SKM-1 treated with dmso at 0.1 percent for 144 hours (cell line): ENCODE results near the gene NQO2.
"Not testable (repeated sequence)": the region's sequence is repeated elsewhere in the genome, so short reads cannot be mapped to it uniquely, and the experiment has no call there.

Experiments used
- DNase-seq: peaks from one replicate; lab custom pipeline; 2025; ENCODE audit not compliant: unreplicated experiment; lab: John Stamatoyannopoulos, UW

The NQO2 gene

DNA sequence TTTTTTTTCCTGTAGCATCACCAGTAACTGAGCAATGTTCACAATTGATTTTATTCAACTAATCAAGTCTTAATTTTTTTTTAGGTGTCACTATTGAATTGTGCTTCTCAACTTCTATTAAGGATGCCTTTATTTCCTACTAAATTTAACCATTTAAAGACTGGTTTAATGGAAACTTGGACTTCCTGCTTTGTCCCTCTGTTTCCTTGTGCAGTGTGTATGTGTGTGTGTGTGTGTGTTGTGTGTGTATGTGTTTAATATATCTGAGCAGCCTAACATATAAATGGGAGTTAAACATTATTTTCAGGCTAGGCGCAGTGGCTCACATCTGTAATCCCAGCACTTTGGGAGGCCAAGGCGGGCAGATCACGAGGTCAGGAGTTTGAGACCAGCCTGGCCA is 30.1 kb upstream of the NQO2 start:
- DNase-seq, result no peak

DNA sequence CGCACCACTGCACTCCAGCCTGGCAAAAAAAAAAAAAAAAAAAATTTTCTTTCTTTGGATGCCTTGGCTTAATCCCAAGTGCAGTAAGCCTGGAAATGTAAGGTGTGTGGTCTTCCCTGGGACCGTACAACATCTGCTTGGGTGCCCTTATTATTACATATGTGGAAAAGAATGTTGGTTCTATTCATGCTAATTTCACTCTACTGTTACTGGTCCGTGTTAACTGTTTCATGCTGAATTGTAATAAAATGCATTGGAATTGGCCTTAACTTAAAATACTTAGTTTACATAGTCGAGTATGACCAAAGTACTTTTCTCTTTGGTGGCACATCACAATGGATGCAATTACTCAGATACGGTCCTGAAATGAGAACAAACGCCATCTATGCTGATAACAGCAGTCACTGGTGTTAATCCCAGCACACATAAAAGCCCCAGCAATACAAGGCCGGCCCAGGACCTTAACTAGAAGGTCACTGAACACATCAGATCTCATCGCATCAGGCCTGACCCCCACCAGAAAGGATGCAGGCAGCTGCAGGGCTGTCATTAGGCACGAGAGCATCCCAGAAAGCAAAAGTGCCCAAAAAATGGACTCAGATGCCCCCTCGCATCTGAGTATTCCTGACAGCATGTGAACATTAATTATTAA is 29.5 kb upstream of the NQO2 start:
- DNase-seq, result no peak

DNA sequence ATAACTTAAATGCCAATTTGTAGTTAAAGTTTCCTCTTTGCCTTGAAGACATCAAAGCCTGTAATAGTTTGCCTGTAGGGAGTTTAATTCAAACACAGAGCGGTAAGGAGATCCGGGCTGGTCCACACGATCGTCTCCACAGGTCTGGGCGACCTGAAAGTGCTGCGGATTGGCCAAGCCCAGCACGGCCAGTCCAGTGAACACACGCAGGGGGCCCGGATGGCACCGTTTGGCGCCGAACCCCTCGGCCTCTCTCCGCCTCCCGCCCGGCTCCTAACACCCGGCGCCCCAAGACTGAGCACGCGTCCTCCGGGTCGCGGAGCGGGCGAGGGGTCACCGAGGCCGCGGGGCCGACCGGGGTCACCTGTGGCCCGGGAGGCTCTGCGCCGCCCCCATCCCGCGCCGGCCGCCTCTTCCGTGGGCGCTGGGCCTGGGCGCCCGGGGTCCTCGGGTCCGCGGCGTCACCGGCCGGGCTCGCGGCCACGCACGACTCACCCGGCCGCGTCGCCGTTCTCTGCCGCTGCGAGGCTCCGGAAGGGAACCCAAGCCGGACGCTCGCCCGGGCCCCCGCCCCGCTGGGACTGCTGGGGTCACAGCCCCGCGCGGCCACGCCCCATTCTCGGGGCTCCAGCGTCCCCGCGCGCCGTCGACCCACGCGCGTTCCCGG is 28.8 kb upstream of the NQO2 start:
- no peak for DNase-seq

DNA sequence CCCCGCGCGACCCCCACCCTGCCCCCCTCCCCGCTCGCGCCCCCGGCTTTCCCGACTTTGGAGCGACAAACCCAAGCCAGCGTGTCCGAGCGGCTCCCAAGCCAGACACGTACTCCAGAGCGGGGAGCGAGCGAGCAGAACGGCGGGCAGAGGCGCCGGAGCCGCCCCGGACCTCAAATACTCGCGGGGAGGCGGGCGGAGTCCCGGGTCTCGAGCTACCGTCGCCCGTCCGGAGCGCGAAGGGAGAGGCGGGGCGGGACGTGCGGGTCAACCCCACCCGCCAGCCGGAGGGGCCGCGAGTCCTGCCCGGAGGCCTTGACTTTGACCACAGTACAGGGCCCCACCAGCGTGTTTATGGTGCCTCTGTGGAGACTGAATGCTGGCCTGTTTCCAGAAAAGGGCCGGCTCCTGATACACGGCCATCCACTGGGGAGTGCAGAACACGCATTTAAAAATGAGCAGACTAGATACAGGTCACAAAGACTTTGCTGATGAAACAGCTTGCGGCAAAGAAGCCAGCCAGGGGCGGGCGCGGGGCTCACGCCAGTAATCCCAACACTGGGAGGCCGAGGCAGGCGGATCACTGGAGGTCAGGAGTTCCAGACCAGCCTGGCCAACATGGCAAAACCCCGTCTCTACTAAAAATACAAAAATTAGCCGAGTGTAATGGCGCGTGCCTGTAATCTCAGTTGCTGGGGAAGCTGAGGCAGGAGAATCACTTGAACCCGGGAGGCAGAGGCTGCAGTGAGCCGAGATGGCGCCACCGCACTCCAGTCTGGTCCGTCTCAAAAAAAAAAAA is 28.1 kb upstream of the NQO2 start, which contains the start of gene SERPINB6:
SERPINB6 (minus strand) TSS at position 148 of the 799 bp plus-strand sequence. CDS start 12,235 bp downstream, outside the sequence.
- no peak for DNase-seq

DNA sequence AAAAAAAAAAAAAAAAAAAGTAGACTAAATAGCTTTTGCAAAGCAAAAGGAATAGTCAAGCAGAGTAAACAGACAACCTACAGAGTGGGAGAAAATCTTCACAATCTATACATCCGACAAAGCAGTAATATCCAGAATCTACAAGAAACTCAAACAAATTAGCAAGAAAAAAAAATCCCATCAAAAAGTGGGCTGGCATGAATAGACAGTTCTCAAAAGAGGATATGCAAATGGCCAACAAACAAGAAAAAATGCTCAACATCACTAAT is 27.5 kb upstream of the NQO2 start:
- DNase-seq, result not testable (repeated sequence)

DNA sequence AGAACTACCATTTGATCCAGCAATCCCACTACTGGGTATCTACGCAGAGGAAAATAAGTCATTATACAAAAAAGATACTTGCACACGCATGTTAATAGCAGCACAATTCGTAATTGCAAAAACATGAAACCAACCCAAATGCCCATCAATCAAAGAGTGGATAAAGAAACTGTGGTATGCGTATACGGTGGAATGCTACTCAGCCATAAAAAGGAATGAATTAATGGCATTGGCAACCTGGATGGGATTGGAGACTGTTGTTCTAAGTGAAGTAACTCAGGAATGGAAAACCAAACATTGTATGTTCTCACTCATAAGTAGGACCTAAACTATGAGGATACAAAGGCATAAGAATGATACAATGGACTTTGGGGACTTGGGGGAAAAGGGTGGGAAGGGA is 27.0 kb upstream of the NQO2 start:
- DNase-seq, result not testable (repeated sequence)

DNA sequence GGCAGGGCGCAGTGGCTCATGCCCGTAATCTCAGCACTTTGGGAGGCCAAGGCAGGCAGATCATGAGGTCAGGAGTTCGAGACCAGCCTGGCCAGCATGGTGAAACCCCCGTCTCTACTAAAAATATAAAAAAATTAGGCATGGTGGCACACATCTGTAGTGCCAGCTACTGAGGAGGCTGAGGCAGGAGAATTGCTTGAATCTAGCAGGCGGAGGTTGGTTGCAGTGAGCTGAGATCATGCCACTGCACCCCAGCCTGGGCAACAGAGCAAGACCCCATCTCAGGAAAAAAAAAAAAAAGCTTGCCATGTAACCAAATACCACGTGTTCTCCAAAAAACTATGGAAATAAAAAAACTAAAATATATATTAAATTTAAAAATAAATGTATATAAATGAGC is 26.5 kb upstream of the NQO2 start:
- not testable (repeated sequence) for DNase-seq

DNA sequence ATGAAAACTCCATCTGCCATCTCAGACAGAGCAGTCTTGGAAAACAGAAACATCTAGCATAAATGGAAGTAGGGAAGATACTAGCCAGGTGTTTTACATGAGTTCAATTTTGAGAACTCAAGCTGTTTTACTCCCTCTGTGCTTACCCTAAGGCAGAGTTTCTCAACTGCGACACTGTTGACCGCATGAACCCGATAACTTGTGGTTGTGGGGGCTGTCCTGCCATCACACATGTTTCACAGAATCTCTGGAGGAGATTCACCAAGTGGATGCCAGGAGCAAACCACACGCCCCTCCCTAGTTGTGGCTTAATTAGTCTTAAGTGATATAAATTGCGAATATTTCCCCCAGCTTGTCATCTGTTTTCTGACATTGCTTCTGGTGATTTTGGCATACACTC is 26.0 kb upstream of the NQO2 start:
- peak; percentile 33 for DNase-seq

DNA sequence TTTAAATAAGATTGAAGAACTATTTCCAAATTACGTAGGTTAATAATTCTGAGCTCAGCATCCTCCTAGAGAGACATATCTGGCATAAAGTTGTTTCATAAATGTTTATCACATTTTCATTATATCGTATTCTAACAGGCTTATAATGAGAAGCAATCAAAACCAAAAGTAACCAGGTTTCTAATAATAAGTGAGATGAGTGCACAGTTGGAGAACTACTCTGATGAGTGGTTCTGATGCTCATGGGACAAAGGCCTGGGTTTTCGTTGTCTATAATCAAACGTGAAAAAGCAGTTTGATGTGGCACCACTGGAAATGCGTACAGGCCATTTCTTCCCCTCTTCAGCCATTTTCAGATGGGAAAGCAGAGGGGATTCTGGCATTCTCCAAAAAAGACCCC is 23.6 kb upstream of the NQO2 start:
- no peak for DNase-seq

DNA sequence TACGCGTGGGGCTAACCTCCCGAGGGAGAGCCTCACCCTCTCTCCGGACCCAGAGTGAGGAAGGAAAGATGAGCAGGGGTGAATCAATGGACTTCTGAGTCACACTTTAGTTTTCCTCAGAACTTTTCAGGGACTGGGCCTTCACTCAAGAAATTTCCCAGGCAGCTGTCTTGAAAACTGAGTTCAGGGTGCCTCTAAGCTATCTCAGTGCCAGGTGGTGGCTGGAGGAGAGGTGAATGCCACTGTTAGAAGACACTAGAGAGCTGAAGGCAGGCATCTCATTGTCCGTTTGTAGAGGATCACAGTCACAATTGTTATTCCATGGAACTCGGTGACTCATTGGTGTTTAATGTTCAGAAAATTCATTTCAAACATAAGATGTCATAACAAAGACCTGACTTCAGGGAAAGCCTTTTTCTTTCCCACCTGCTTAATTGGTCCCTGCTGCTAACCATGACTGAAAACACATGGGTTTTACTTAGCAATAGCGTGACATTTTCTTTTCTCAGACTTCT is 23.1 kb upstream of the NQO2 start:
- DNase-seq, result no peak

DNA sequence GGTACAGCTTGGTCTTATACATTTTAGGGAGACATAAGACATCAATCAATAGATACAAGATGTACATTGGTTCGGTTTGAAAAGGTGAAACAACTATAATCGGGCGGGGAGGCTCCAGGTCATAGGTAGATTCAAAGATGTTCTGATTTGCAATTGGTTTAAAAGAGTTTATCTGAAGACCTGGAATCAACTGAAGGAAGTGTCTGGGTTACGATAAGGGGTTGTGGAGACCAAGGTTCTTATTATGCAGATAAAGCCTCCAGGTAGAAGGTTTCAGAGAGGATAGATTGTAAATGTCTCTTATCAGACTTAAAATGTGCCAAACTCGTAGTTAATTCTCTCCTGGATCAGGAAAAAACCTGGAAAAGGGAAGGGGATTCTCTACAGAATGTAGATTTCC is 22.4 kb upstream of the NQO2 start:
- no peak for DNase-seq

DNA sequence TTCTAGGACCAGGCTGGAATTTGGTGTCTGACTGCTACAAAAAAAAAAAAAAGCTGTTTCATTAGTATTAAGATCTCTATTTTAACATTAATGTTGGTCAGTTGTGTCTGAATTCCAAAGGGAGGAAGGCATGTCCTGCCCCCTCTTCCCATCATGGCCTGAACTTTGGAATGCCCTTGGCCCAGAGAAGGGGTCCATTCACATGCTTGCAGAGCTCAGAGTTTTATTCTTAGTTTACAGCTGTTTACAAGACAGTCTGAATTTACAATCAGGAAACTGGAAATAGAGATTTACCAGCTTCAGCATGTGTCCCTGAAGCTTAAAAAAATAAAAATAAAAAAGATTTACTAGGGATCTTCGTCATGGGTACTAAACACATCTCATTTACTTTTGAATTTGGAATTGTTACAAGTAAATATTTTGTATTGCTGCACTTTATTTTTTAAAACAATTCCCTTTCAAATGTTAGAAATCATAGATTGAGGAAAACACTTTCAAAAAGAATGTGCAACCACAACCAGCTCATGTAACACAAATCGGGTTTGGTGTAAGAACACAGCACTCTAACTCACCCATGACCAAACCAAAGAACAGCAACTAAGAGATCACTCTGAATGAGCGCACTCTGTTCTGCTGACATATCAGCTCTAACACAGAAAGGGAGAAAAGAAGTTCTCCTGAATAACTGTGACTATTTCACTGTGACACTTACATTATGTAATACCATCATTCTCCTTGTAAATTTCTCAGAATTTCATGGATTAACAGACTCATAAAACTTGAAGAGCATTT is 21.7 kb upstream of the NQO2 start:
- DNase-seq, result no peak

DNA sequence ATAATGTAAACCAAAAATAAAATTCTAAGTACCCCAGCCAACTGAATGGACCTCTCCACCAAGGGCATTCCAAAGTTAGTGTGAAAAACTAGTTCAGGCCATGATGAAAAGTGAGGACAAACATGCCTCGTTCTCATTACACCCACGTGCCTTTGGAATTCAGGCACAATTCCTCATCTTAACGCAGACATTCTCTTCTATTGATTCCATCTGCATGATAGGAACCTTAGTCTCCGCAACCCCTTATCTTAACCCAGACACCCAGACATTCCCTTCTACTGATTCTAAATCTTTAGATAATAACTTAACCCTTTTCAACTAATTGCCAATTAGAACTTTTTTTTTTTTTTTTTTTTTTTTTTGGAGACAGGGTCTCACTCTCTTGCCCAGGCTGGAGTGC is 20.8 kb upstream of the NQO2 start:
- DNase-seq, result no peak

DNA sequence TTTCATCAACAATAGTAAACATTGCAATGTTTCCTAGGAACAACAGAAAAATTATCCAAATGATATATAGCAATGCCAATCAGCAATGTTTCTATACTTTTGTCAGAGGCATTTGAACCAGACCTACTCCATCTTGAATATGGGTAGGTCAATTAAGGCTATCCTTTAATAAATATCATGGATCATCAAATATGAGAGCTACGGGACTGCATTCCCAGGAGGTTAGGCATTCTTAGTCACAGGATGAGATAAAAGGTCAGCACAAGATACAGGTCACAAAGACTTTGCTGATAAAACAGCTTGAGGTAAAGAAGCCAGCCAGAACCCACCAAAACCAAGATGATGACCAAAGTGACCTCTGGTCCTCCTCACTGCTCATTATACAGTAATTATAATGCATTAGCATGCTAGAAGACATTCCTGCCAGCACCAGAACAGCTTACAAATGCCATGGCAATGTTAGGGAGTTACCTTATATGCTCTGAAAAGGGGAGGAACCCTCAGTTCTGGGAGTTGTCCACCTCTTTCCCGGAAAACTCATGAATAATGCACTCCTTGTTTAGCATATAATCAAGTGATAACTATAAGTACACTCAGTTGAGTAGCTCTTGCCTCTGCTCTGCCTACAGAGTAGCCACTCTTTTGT is 19.8 kb upstream of the NQO2 start:
- DNase-seq, result no peak

DNA sequence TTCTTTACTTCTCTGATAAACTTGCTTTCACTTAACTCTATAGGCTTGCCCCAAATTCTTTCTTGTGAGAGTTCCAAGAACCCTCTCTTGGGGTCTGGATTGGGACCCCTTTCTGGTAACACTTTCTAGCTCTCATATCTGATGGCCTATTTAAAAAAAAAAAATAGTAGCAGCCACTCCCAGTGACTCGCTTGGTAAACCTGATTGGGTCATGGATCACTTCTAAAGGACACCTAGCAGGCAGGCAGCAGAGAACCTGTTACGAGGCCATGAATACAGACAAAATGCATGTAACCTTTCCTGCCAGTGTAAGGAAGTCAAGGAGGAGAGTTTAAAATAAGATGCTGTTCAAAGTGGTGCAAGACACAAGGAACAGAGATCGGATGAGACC is 19.2 kb upstream of the NQO2 start:
- DNase-seq, result no peak

DNA sequence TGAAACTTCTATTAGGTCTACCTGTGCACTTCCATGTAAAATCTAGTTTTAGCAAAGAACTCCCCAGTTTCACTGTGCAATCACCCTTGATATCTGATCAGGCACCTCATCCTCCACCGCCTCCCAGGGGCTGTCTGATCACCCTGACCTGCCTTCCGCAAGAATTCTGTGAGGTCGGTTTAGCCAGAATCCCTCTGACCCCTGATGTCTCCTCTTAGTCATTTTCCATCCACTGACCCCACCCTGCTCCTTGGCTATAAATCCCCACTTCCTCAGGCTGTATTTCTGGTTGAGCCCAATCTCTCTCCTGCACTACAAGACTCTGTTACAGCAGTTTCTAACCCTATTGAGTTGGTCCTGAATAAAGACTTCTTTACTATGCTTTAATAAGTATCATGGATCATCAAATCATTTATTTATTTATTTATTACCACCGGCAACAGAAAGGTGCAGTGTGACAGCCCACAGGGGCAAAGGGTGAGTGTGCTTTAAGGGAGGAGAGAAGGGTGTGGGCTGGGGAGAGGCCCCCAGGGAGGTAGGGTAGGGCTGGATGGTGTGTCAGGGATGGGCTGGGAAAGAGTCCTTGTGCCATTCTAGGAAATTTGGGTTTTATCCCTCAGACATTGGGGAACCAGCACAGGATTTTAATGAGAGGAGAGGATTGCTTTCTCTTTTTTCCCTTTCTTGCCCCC is 17.1 kb upstream of the NQO2 start:
- no peak for DNase-seq

DNA sequence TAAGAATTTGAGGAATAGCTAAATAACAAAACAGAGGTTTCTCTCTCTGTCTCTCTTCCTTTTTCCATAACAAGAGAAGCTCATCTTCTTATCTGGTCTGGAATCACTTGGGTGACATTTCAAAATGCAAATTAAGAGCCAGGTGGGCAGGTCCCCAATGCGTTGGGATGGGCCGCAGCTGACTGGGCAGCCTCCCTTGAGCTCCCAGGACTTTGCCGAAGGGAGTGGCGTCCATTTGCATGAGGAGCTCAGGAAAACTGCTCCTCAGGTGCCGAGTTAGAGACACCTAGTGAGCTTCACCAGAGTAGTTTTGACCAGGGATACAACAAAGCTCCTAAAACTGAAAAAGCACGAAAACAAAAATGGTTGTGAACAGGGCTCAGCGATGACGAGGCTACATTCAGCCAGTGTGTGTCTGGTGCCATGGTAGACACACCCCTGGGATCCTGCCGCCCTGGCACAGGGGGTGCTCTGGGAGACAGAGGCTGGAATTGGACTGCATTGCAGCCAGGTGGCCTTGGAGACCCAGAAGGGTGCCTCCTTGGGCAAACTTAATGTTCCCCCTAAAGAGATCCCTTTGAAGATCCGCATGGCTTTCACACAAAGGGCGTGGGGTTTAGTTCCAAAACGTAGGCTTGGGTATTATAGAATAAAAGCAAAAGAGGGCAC is 14.8 kb upstream of the NQO2 start:
- no peak for DNase-seq

DNA sequence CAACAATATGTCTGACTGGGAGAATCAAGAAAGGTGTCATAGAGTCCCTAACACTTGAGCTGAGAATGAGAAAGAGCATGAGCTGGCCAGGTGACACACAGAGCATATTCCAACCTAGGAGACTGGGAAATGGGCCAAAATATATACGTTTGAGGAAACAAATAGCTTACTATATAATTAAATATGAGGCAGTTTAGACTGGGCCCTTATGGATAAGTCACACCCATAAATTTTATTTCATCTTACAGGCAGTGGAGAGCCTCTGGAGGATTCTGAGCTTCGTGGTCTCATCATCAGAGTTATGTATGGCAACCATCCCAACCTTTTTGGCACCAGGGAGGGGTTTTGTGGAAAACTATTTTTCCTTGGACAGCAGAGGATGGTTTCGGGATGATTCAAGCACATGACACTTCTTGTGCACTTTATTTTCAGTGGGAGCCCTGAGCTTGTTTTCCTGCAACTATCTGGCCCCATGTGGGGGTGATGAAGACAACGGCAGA is 12.9 kb upstream of the NQO2 start:
- no peak for DNase-seq

DNA sequence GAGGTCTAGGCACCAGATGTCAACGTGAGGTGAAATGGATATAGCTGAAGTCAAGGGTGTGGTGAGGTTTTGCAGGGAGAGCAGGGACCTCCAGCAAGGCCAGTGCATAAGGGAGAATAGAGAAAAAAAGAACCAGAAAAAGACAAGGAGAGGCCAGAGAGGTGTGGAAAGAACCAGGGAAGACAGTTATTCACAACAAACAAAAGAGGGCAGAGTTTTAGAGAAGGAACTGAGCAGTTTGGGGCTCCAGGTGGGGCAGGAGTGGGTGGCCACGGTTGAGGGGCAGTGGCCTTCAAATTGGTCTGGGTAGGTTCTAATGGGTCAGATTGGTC is 11.6 kb upstream of the NQO2 start:
- DNase-seq, result no peak
